GM12878 (cell line): ENCODE measurements around the gene BOD1L1. TPM values are rescaled to one million over a fixed set of nuclear protein-coding genes. Genes with fewer than 3 reads are reported as not detected.

Experiments
- ATAC-seq: fragments of 200-7000 bp; cut with Tn5 transposase; 3 replicates; pipeline ENCODE4 v1.9.1; 2020; ENCODE audit warnings: mild to moderate bottlenecking, moderate library complexity
- BruUV-seq: library from RNA; stranded (reverse); fragments of 400-500 nt; replicated peaks from 2 replicates; lab custom pipeline; 2021; lab: Mats Ljungman, UMichigan
- CTCF ChIA-PET: fragments of 300-600 bp; sonication (Branson Sonifier 250); formaldehyde crosslinking; extraction: SDS; loops from one replicate; lab custom pipeline; 2021; ENCODE audit warnings: inconsistent platforms; lab: Yijun Ruan, JAX
- POLR2A ChIA-PET: fragments of 350-600 bp; formaldehyde crosslinking; extraction: SDS; loops from one replicate; lab custom pipeline; 2021; ENCODE audit warnings: inconsistent platforms; lab: Charles Lee
- RAD21 ChIA-PET: fragments of 300-600 bp; sonication (Branson Sonifier 250); formaldehyde crosslinking; loops from one replicate; lab custom pipeline; 2023; ENCODE audit warnings: antibody characterized with exemption; ENCODE audit not compliant: unreplicated experiment; lab: Charles Lee
- SMC1A ChIA-PET: fragments of 300-600 bp; sonication (Branson Sonifier 250); formaldehyde crosslinking; loops from one replicate; lab custom pipeline; 2023; ENCODE audit not compliant: unreplicated experiment, uncharacterized antibody; lab: Charles Lee
- DNase-seq: peaks from one replicate; pipeline ENCODE4 v3.0.0-alpha.2; 2011; ENCODE audit warnings: low read depth, low spot score
- FAIRE-seq: peaks from 3 replicates; lab custom pipeline; 2011; peaks lifted over from hg19 to GRCh38; lab: Jason Lieb, UNC
- H2AFZ ChIP-seq: 2 replicates; pipeline ENCODE4 v1.6.0; 2011; ENCODE audit warnings: low read depth, low read length, control low read depth; ENCODE audit not compliant: control insufficient read depth
- H3K27ac ChIP-seq: 2 replicates; pipeline ENCODE4 v1.5.1; 2011; ENCODE audit warnings: control low read depth; ENCODE audit not compliant: control insufficient read depth, insufficient read depth
- H3K27me3 ChIP-seq, 2 experiments: replicated peaks in 1 of 2; 2 replicates each; pipeline versions ENCODE4 v1.6.0 to v1.6.1; 2011; ENCODE audit warnings: low read length in 1 of 2; ENCODE audit not compliant: control insufficient read depth in 2 of 2, insufficient read depth in 2 of 2
- H3K36me3 ChIP-seq, 2 experiments: 2 replicates each; pipeline ENCODE4 v1.5.1; 2011; ENCODE audit warnings: low read length in 1 of 2; ENCODE audit not compliant: control insufficient read depth in 2 of 2, insufficient read depth in 2 of 2
- H3K4me1 ChIP-seq: 2 replicates; pipeline ENCODE4 v1.6.1; 2011; ENCODE audit warnings: mild to moderate bottlenecking, low read length, moderate library complexity, mixed read lengths; ENCODE audit not compliant: control insufficient read depth, insufficient read depth
- H3K4me2 ChIP-seq: 2 replicates; pipeline ENCODE4 v1.6.0; 2011; ENCODE audit warnings: control low read depth; ENCODE audit not compliant: control insufficient read depth, insufficient read depth
- H3K4me3 ChIP-seq: fragments of 200-600 bp; sonication (generic); 2 replicates; pipeline ENCODE4 v1.5.1; 2016
- H3K79me2 ChIP-seq: 2 replicates; pipeline ENCODE4 v1.6.0; 2011; ENCODE audit warnings: low read length; ENCODE audit not compliant: control insufficient read depth, insufficient read depth
- H3K9ac ChIP-seq: 2 replicates; pipeline ENCODE4 v1.8.0; 2011; ENCODE audit warnings: low read length, control low read depth, mixed read lengths; ENCODE audit not compliant: control insufficient read depth, insufficient read depth
- H3K9me3 ChIP-seq: replicated peaks from 3 replicates; pipeline ENCODE4 v1.5.1; 2011; ENCODE audit warnings: mild to moderate bottlenecking, low read length; ENCODE audit not compliant: control insufficient read depth, insufficient read depth
- H4K20me1 ChIP-seq: 2 replicates; pipeline ENCODE4 v1.6.0; 2011; ENCODE audit not compliant: control insufficient read depth, insufficient read depth
- HDAC6 ChIP-seq: fragments of 200-600 bp; sonication (generic); IDR thresholded peaks from one replicate; pipeline ENCODE4 v1.8.0; 2017; ENCODE audit warnings: antibody characterized with exemption; ENCODE audit not compliant: unreplicated experiment
- MYC ChIP-seq: IDR thresholded peaks from 2 replicates; pipeline ENCODE4 v1.6.1; 2011; ENCODE audit warnings: mild to moderate bottlenecking, low read length, moderate library complexity, inconsistent platforms; ENCODE audit not compliant: insufficient read depth, insufficient replicate concordance, insufficient read length, severe bottlenecking
- PML ChIP-seq: IDR thresholded peaks from 2 replicates; pipeline ENCODE4 v1.6.1; 2012; ENCODE audit warnings: low read length, inconsistent platforms
- POU2F2 ChIP-seq: IDR thresholded peaks from 3 replicates; pipeline ENCODE4 v1.6.1; 2011; ENCODE audit warnings: low read depth, mild to moderate bottlenecking, low read length, borderline replicate concordance
- SMARCA5 ChIP-seq: fragments of 450-650 bp; IDR thresholded peaks from 2 replicates; pipeline ENCODE4 v1.6.1; 2017; ENCODE audit warnings: mild to moderate bottlenecking
- ZBTB4 ChIP-seq: fragments of 450-650 bp; formaldehyde crosslinking; IDR thresholded peaks from 2 replicates; pipeline ENCODE4 v1.4.0; 2022; ENCODE audit warnings: mild to moderate bottlenecking, moderate library complexity
- ZNF687 ChIP-seq: fragments of 450-650 bp; IDR thresholded peaks from 2 replicates; pipeline ENCODE4 v1.6.1; 2017; ENCODE audit warnings: mild to moderate bottlenecking, moderate library complexity
- WGBS: methylation state at CpG from one replicate; pipeline ENCODE4 v1.1.6; 2016; ENCODE audit warnings: low lambda C conversion rate; ENCODE audit not compliant: insufficient replicate concordance, insufficient coverage; ENCODE audit errors: missing lambda C conversion rate; 5-methylcytosine and 5-hydroxymethylcytosine counted together
- in situ Hi-C: fragments of 300-500 bp; cut with MboI; formaldehyde crosslinking; loops from 9 replicates; pipeline ENCODE4 v1.14.3; 2018; ENCODE audit warnings: mixed read lengths
- intact Hi-C: fragments of 100-400 bp; cut with micrococcal nuclease; formaldehyde crosslinking; loops from one replicate; pipeline ENCODE4 v1.14.2; 2022; ENCODE audit not compliant: unreplicated experiment
- polyA plus RNA-seq, 11 experiments: library from polyadenylated mRNA; depleted of rRNA in 4 of 11; unstranded in 6 of 11; stranded (reverse) in 5 of 11; fragments of >200 nt; fragmentation: Nextera tagmentation in 4 of 11; fragmentation: Illumina TruSeq in 1 of 11; extraction: Ambion mirVana in 4 of 11; extraction: Trizol in 1 of 11; gene quantifications; 1 replicate in 1 of 11; 2 replicates in 10 of 11; pipeline versions ENCODE4 v1.2.1 to v1.2.3, GENCODE V29; 2011 to 2016; ENCODE audit warnings: inconsistent platforms in 2 of 11, missing spikeins in 2 of 11, low read depth in 1 of 11
- total RNA-seq, 4 experiments: library from RNA; depleted of rRNA in 3 of 4; stranded (reverse); fragments of >200 nt in 3 of 4; fragmentation: Illumina TruSeq in 1 of 4; extraction: Trizol in 1 of 4; gene quantifications; 2 replicates each; pipeline versions ENCODE4 v1.2.1 to v1.2.3, GENCODE V29; 2013 to 2021
- TF ChIP-seq, protein P1 (sequence below): fragments of 450-650 bp; IDR thresholded peaks from 2 replicates; pipeline ENCODE4 v1.6.1; 2017; ENCODE audit warnings: mild to moderate bottlenecking
- TF ChIP-seq, protein P2 (sequence below): fragments of 450-650 bp; IDR thresholded peaks from 2 replicates; pipeline ENCODE4 v1.6.1; 2014; ENCODE audit warnings: mild to moderate bottlenecking

The BOD1L1 gene
- total and polyA plus RNA-seq, 10 of the 15 experiments (the other 5 are each of a cell fraction or from before 2014, with no cell fraction given), result 6.8 to 41.6 (median 24.3) TPM

DNA sequence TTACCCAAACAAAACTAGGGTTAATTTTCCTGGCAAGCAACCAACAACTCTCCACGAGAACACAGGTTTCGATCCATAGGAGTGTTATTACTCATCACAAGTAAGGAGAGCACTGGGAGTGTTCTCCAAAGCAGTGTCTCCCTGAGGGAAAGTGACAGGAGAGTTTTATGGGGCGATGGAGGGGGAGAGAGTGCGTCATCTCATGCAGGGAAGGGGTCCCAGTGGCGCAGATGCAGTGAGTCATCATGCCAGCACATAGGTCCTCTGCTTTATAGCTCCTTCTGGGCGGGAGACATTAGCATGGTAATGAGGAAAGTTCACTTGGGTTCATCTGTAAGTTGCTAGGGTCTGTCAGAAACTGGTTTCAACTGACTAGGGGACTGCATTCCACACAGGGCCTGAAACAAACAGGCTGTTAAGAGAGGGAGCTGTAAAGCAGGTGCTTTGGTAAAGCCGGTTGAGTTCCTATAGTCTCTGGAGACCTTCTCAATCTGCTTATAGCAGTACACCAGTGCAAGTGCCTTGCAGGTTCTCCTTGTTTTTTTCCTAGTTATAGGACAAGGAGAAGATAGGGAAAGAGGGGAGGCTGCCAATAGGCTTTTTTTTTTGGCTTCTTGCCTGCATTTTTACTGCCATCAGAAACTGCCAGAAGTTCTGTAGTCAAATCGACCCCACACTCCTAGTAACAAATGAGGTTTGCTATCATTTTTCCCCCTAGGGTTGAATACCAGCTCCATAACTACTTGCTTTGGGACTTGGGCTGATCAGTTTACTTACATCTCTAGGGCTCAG, 12.8 kb upstream of the BOD1L1 start:
- intact Hi-C loops (no loop called here), in situ Hi-C loops (no loop called here)
- BruUV-seq, result no TSS peak
- ChIA-PET CTCF (interaction anchor here (1.4 kb wide), 1 partner anchor 15 kb away, joined by 5 read pairs; no protein-coding TSS in a partner anchor), RAD21 (no interaction called here), SMC1A (interaction anchor here (1.5 kb wide), 1 partner anchor 12 kb away, joined by 7 read pairs; the partner anchor contains the start of gene BOD1L1), POLR2A (no interaction called here)
- DNase-seq (no peak), ATAC-seq (no peak), FAIRE-seq (no peak)
- no peaks in the 10 kb centered on the region for H3K4me1 ChIP-seq
- WGBS, result 20% methylated on average over 8 of the region's 8 CpGs
- H3K27ac ChIP-seq, result no peak overlapping the region
- no peaks in the 10 kb centered on the region for H4K20me1 ChIP-seq
- no peaks in the 10 kb centered on the region for H3K79me2 ChIP-seq
- H3K4me3 ChIP-seq, result no peak overlapping the region
- no peaks in the 10 kb centered on the region; a peak in 1 of 4 replicates for H3K27me3 ChIP-seq
- TF ChIP-seq, protein P1, sequence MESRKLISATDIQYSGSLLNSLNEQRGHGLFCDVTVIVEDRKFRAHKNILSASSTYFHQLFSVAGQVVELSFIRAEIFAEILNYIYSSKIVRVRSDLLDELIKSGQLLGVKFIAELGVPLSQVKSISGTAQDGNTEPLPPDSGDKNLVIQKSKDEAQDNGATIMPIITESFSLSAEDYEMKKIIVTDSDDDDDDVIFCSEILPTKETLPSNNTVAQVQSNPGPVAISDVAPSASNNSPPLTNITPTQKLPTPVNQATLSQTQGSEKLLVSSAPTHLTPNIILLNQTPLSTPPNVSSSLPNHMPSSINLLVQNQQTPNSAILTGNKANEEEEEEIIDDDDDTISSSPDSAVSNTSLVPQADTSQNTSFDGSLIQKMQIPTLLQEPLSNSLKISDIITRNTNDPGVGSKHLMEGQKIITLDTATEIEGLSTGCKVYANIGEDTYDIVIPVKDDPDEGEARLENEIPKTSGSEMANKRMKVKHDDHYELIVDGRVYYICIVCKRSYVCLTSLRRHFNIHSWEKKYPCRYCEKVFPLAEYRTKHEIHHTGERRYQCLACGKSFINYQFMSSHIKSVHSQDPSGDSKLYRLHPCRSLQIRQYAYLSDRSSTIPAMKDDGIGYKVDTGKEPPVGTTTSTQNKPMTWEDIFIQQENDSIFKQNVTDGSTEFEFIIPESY, result no peak
- TF ChIP-seq SMARCA5 (no peak), ZBTB4 (CRISPR knock-in tag) (no peak), POU2F2 (no peak), HDAC6 (no peak), MYC (no peak), PML (no peak), ZNF687 (no peak)
- TF ChIP-seq, protein P2, sequence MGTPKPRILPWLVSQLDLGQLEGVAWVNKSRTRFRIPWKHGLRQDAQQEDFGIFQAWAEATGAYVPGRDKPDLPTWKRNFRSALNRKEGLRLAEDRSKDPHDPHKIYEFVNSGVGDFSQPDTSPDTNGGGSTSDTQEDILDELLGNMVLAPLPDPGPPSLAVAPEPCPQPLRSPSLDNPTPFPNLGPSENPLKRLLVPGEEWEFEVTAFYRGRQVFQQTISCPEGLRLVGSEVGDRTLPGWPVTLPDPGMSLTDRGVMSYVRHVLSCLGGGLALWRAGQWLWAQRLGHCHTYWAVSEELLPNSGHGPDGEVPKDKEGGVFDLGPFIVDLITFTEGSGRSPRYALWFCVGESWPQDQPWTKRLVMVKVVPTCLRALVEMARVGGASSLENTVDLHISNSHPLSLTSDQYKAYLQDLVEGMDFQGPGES, result no peak
- no peak overlapping the region for H2AFZ ChIP-seq
- H3K9me3 ChIP-seq, result no peaks in the 10 kb centered on the region
- H3K4me2 ChIP-seq, result no peak overlapping the region
- no peaks in the 10 kb centered on the region for H3K36me3 ChIP-seq
- H3K9ac ChIP-seq, result no peak overlapping the region
